ENCODE results near the gene MRPL41. TPM values are rescaled to one million over a fixed set of nuclear protein-coding genes. Genes with fewer than 3 reads are reported as not detected.
"Not testable (repeated sequence)": the region's sequence is repeated elsewhere in the genome, so short reads cannot be mapped to it uniquely, and the experiment has no call there.

The MRPL41 gene
- total RNA-seq, 1 experiment from 2014 or later = 175 TPM

DNA sequence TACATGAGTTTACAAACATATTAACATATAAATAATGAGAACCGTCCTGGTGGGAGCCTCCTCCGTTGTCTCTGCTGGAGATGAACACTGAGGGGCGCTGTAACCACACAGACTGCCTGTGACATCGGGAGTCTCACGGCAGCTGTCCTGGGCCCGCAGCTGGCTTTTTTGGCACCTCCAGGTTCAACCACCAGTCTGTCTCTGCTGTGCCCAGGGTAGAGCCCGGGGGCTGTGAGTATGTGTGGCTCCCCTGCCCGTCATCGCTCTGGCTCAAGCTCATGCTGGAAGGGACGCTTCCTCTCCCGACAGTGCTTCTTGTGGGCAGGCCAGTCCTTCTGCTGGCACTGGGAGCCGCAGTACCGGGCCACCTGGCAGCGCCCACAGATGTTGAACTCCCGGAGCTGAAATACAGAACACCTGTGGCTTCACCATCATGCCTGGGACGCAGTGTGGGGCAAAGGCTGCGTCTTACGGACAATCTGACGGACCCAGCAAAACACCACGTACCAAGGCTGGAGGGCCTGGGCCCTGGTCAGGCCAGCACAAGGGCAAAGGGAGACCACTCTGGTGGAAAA is 30.7 kb downstream of the MRPL41 start:
- DNase-seq (ENCODE audit: low spot score) = no peak

DNA sequence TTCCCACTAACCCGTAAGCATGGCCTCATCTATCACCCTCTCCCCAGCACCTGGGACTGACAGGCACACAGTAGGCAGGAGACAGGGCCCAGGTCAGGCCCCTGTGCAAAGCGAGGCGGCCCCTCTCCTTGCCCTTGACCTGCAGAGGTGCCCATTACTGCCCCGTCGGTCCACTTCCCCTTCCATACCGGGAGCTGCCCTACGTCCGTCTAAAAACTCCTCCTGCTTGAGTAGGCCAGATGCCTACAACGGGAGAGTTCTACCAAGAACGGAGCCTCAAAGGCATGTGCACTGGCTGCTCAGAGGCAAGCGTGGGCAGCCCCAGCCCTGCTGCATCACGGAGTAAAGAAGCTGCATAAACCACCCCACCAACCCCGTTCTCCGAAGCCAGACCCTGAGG is 31.7 kb downstream of the MRPL41 start:
- DNase-seq (ENCODE audit: low spot score) = no peak

DNA sequence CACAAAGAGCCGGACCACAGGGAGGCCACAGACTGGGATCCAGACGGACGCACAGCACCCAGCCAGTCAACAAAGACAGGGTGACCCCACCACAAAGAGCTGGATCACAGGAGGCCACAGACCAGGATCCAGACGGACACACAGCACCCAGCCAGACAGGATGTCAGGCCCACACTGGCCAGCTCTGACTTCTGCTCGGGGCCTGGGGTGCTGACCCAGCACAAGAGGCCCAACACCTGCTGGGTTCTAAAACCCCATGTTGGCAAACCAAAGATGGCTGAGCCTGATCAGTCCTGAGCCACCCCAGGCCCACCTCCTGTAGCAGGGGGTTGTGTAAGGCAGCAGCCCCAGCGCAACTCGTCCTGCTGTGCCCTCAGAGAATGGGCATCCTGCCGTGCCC is 32.3 kb downstream of the MRPL41 start:
- no peak for DNase-seq (ENCODE audit: low spot score)

DNA sequence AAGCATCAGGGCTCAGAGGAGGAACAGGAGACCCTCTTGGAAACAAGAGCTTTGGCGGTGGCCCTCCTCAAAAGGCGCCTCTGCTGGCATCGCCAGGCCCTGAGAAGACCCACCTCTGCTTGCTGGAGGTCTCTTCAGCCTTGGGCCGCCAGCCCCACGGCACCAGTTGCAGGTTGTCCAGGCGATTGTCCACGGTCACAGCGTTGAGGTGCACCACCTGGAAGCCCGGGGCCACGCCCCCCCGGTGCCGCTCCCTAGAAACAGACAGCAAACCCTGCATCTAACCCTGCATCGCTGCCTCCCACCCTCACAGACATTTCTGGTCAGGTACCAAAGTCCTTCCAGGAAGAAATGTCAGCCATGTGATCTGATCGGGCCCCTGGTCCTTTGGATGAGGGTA is 35.2 kb downstream of the MRPL41 start:
- no peak for DNase-seq (ENCODE audit: low spot score)

DNA sequence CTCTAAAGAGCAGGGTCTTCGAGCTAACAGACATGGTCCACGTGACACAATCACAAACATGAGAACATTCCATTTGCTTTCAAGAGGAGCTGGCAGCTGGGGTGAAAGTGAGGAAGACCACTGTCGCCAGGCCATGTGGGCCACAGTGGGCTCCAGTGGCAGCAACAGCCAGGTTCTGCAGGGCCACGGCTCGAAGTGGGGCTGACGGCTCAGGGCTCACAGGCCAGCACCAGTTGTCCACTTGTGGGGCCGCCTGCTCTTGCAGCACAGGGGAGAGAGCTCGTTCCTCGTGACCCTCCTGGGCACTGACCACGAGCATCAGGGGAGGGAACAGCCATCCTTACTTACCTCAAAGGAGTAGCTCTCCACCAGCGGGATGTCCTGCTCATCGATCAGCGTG is 36.6 kb downstream of the MRPL41 start:
- DNase-seq (ENCODE audit: low spot score) = no peak

DNA sequence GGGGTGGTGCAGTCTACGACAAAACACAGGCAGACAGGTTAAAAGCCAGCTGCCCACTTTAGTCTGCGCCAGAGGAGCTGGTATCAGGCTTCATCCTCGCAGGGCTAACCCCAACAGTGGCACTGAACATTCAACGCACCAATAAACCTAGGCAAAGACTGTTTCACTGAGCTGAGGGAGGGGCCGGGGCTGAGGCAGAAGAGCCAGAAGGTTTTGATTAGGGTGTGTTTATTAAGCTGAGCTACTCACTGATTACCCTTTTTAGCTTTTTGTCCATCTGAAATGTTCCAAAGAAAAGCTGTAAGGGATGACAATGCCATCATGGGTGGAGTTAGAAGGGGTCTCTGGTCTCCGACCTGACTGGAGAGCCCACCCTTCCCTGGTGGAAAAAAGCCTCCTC is 37.2 kb downstream of the MRPL41 start:
- DNase-seq (ENCODE audit: low spot score) = no peak

DNA sequence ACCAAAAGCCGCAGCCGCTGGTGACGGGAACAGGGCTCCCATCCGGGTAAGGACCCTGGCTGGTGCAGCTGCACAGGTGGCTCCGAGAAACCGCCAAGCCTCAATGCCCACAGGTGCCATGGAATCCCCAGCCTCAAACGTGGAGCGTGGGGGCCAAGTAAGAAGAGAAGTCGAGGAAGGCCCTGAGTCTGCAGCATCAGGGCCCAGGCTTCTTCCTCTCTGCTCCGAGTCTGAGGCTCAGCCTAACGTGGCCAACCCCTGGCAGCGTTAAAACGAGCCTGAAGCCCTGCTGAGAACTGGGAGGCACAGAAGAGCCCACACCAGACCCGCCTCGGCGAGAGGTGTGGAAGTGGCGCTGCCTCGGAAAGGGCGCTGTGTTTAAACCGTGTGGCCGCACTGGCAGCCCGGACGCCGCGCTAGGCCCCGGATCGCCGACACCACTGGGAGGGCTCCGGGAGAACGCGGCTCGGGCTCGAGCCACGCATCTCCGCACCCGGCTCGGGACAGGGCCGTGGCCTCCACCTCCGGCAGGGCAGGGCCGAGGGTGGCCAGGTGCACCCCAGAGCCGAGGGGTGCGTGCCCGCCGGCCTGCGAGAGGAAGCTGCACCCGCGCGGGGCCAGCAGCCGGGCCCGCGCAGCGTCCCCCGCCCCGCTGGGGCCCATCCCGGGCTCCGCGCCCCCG is 37.9 kb downstream of the MRPL41 start:
- peak; percentile 32 for DNase-seq (ENCODE audit: low spot score)

DNA sequence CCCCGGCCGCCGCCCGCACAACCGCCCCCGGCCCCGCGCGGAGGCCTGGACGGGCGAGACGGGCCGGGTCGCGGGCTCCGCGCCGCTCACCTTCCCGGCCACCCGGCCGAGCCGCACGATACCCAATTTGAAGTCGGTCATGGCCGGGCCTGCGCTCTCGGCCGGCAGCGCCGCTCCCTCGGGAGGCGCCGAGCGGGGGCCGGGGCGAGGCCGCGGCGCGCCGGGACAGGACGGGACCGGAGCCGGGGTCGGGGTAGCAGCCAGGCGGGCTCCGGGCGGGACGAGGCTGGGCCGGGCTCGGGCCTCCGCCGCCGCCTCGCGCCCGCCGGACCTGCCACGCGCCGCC is 38.4 kb downstream of the MRPL41 start:
- DNase-seq (ENCODE audit: low spot score) = no peak

DNA sequence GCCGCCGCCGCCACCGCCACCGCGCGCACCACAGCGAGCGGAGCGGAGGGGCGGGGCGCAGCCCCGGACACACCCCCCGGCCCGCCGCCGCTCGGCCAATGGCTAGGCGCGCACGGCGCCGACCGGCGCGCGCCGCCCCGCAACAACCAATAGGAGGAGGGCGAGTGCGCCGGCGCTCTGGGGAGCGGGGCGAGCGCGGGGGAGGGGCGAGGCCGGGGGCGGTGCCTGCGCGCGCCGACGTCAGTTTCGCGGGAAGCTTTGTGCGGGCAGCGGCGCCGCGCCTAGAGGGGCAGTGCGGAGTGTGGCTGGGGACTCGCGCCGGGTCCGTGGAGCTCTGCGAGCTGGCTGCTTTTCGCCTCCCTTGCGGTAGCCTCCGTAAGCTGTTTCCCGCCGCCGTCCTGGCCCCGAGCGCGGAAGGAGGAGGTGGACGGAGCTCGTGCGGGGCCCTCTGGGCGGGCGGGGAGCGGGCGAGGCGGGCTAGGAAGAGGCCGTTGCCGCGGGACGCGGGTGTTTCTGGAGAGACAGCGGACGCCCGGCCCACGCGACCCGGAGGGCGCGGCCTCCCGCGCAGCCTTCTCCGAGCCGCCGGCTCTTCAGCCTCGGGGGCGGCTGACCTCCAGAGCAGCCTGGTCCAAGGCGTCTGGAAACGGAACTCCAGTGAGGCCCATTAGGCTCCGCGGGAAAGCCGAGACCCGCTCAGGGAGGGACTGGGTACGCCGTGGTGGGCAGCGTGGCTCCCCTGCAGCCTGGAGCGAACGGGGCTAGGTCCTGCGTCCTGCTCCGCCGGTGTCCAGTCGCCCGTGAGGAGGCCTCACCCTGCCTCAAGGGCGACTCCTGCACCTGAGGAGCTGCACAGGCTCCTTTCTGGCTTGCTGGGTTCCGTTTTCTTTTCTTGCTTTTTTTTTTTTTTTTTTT is 39.0 kb downstream of the MRPL41 start, which contains the start of gene ZMYND19:
Gene ZMYND19, minus strand, starts transcription at position 44 of the 915 bp plus-strand sequence. CDS start 249 bp downstream, outside the sequence.
- DNase-seq (ENCODE audit: low spot score) = peak; percentile 91

DNA sequence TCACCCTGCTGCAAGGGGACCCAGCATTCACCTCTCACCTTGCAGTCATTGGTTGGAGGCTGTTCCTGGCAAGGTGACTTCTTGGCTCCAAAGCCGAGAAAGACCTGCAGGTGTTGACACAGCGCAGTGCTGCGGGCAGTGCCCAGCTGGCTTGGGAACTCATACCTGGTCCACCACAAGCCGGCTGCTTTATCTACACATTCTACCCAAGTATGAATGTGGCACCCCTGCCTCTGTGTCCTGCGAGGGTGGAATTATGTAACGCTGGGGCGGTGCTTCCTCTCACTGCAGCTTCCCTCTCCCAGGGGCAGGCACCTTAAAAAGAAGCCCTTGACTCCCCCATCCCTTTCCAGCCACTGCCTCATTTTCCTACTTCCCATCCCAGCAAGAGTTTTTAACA is 41.1 kb downstream of the MRPL41 start:
- DNase-seq (ENCODE audit: low spot score) = no peak

DNA sequence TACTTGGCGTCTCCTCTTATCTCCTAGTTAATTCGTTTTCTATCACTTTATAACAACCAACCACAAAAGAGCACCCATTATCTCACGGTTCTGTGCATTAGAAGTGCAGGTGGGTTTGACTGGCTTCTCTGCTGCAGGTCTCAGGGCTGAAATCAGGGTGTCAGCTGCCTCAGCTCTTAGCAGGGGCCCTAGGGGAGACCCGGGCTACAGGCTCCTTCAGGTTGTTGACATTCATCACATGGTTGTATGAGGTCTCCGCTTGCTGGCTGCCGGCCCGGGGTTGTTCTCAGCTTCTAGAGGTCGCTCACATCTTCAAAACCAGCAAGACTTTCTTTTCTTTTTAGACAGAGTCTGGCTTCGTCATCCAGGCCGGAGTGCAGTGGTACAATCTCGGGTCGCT is 41.5 kb downstream of the MRPL41 start:
- no peak for DNase-seq (ENCODE audit: low spot score)

DNA sequence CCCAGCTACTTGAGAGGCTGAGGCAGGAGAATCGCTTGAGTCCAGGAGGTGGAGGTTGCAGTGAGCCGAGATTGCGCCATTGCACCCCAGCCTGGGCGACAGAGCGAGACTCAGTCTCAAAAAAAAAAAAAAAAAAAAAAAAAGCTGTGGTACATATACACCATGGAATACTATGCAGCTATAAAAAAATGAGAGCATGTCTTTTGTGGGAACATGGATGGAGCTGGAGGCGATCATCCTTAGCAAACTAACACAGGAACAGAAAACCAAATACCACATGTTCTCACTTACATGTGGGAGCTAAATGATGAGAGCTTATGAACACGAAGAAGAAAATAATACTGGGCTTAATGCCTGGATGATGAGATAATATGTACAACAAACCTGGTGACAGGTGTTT is 44.9 kb downstream of the MRPL41 start:
- not testable (repeated sequence) for DNase-seq (ENCODE audit: low spot score)

DNA sequence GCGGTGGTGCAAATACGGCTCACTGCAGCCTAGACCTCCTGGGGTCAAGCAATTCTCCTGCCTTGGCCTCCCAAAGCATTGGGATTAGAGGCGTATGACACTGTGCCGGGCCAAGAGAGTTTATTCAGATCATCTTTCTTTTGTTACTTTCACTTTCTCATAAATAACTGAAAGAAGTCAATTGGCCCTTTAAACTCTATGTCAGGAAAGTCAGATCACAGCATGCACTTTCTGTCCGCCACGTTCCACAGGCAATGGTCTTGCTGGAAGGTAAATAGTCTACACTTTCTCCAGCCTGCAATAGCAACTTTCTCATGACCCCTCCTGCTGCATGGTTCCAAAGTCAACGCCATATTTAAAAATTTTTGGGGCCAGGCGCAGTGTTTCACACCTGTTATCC is 47.3 kb downstream of the MRPL41 start:
- no peak for DNase-seq (ENCODE audit: low spot score)

Other genes starting within 250 kb of the MRPL41 start
- 107 and 116 TPM in 2 replicates for gene NRARP, start 249.6 kb upstream of the MRPL41 start, total RNA-seq (2014; rRNA removed; shearing (Covaris generic))
- 7.6 and 14.1 TPM in 2 replicates for gene EXD3, start 128.7 kb upstream of the MRPL41 start, total RNA-seq (2014; rRNA removed; shearing (Covaris generic))
- gene NOXA1, start 128.5 kb upstream of the MRPL41 start, total RNA-seq (2014; rRNA removed; shearing (Covaris generic)) = 1.5 and 3.7 TPM in 2 replicates
- 0.76 and 1.3 TPM in 2 replicates for gene ENTPD8, start 110.5 kb upstream of the MRPL41 start, total RNA-seq (2014; rRNA removed; shearing (Covaris generic))
- gene NSMF, start 92.5 kb upstream of the MRPL41 start, total RNA-seq (2014; rRNA removed; shearing (Covaris generic)) = 74.4 and 77.7 TPM in 2 replicates
- 0.60 and 0.94 TPM in 2 replicates for gene PNPLA7, start 1.5 kb upstream of the MRPL41 start, total RNA-seq (2014; rRNA removed; shearing (Covaris generic))
- 52.5 and 54.5 TPM in 2 replicates for gene DPH7, start 27.0 kb downstream of the MRPL41 start, total RNA-seq (2014; rRNA removed; shearing (Covaris generic))
- 75.9 and 78.4 TPM in 2 replicates for gene ZMYND19, start 38.6 kb downstream of the MRPL41 start, total RNA-seq (2014; rRNA removed; shearing (Covaris generic))
- gene ARRDC1, start 53.8 kb downstream of the MRPL41 start, total RNA-seq (2014; rRNA removed; shearing (Covaris generic)) = 189 and 203 TPM in 2 replicates
- gene EHMT1, start 67.1 kb downstream of the MRPL41 start, total RNA-seq (2014; rRNA removed; shearing (Covaris generic)) = 76.1 and 85.4 TPM in 2 replicates